Mesendoderm (in vitro differentiated cells): ENCODE data around the gene CNIH2.

ENCODE experiments used
- DNase-seq: peaks from one replicate; pipeline ENCODE4 v3.0.0; 2013
- H2AK5ac ChIP-seq: 2 replicates; pipeline ENCODE4 v1.6.1; 2013; ENCODE audit warnings: low read length, inconsistent platforms
- H2BK120ac ChIP-seq: 2 replicates; pipeline ENCODE4 v1.6.1; 2013; ENCODE audit warnings: low read depth, mild to moderate bottlenecking, low read length, moderate library complexity, mixed read lengths
- H2BK15ac ChIP-seq: replicated peaks from 2 replicates; pipeline ENCODE4 v1.6.1; 2013; ENCODE audit warnings: low read depth, mild to moderate bottlenecking, moderate library complexity
- H2BK5ac ChIP-seq: 2 replicates; pipeline ENCODE4 v1.6.1; 2013; ENCODE audit warnings: low read length, inconsistent platforms
- H3K18ac ChIP-seq: 2 replicates; pipeline ENCODE4 v1.6.1; 2013; ENCODE audit warnings: mild to moderate bottlenecking, low read length, mixed read lengths
- H3K23ac ChIP-seq: one replicate; pipeline ENCODE4 v1.6.1; 2013; ENCODE audit warnings: low read length
- H3K27ac ChIP-seq: 2 replicates; pipeline ENCODE4 v1.5.1; 2013; ENCODE audit warnings: low read depth, mild to moderate bottlenecking, inconsistent platforms, low read length, moderate library complexity
- H3K27me3 ChIP-seq: 2 replicates; pipeline ENCODE4 v1.6.1; 2013; ENCODE audit warnings: low read length, control low read depth, mild to moderate bottlenecking, inconsistent platforms; ENCODE audit not compliant: insufficient read depth, poor library complexity
- H3K36me3 ChIP-seq: 2 replicates; pipeline ENCODE4 v1.6.1; 2013; ENCODE audit warnings: low read length, inconsistent platforms; ENCODE audit not compliant: control insufficient read depth, insufficient read depth
- H3K4ac ChIP-seq: one replicate; pipeline ENCODE4 v1.6.1; 2013; ENCODE audit warnings: low read depth, mild to moderate bottlenecking, low read length, moderate library complexity
- H3K4me1 ChIP-seq: 2 replicates; pipeline ENCODE4 v1.6.1; 2013; ENCODE audit warnings: low read depth, low read length, inconsistent platforms; ENCODE audit not compliant: control insufficient read depth
- H3K4me2 ChIP-seq: 2 replicates; pipeline ENCODE4 v1.6.1; 2013; ENCODE audit warnings: low read length
- H3K4me3 ChIP-seq: 2 replicates; pipeline ENCODE4 v1.5.1; 2013; ENCODE audit warnings: mild to moderate bottlenecking, low read length
- H3K56ac ChIP-seq: one replicate; pipeline ENCODE4 v1.6.1; 2013; ENCODE audit warnings: low read length
- H3K79me1 ChIP-seq: 2 replicates; pipeline ENCODE4 v1.6.1; 2013; ENCODE audit warnings: low read length, inconsistent platforms
- H3K79me2 ChIP-seq: 2 replicates; pipeline ENCODE4 v1.6.1; 2013; ENCODE audit warnings: mild to moderate bottlenecking, low read length; ENCODE audit not compliant: control insufficient read depth, insufficient read depth
- H3K9ac ChIP-seq: 2 replicates; pipeline ENCODE4 v1.6.1; 2013; ENCODE audit warnings: low read length, inconsistent platforms
- H4K5ac ChIP-seq: one replicate; pipeline ENCODE4 v1.6.1; 2013; ENCODE audit warnings: low read length
- H4K8ac ChIP-seq: one replicate; pipeline ENCODE4 v1.6.1; 2013; ENCODE audit warnings: low read depth, mild to moderate bottlenecking, control low read depth, low read length, moderate library complexity
- WGBS: extraction: QIAGEN DNeasy Blood & Tissue Kit; methylation state at CpG from one replicate; pipeline ENCODE4 v1.1.7; 2013; ENCODE audit warnings: low lambda C conversion rate, missing lambda C conversion rate; ENCODE audit not compliant: insufficient coverage; ENCODE audit errors: extremely low coverage; 5-methylcytosine and 5-hydroxymethylcytosine counted together

CNIH2 gene

DNA sequence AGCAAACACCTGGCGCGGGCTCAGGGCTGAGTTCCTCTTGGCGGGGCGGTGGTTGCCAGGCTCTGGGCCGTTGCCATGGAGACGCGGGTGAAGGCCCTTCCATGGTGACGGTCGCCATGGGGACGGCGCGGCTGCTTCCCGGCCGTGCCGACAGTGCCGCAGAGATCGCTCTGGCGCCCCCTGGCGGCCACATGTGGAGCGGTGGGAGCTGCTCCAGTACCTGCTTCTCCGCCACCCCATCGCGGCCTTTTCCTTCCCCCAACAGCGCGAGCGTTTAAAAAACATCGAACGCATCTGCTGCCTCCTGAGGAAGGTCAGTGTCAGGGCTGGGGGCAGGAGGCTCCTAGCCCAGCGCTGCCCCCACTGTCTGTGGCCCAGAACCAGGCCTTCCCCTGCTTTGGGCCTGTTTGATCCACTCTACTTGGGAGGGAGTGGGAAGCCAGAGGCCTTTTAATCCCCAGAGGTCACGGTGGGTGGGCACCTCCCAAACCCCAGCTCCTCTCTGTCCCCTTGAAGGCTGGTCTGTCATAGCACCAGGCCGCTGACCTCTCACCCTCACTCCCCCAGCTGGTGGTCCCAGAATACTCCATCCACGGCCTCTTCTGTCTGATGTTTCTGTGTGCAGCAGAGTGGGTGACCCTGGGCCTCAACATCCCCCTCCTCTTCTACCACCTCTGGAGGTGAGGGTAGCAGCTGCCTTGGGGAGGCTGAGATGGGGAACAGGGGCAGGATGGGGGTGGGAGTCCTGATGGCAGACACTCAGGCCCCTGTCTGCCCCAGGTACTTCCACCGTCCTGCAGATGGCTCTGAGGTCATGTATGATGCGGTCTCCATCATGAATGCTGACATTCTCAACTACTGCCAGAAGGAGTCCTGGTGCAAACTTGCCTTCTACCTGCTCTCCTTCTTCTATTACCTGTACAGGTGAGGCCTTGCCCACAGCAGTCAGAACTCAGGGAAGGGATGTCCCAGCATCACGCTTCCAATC, 4.8 kb downstream of the CNIH2 start:
- Histone ChIP-seq H3K56ac (no peak overlapping the region), H2BK15ac (no peak overlapping the region), H3K4ac (no peak overlapping the region), H2AK5ac (no peak overlapping the region), H3K23ac (no peak overlapping the region), H2BK5ac (no peak overlapping the region), H4K5ac (no peak overlapping the region), H3K36me3 (no peaks in the 10 kb centered on the region), H3K27ac (no peak overlapping the region), H3K79me2 (no peaks in the 10 kb centered on the region), H3K4me3 (no peak overlapping the region), H3K27me3 (no peaks in the 10 kb centered on the region), H3K4me2 (no peak overlapping the region), H3K79me1 (peaks cover 2% of the 10 kb centered on the region), H2BK120ac (no peak overlapping the region), H3K18ac (no peak overlapping the region), H3K9ac (no peak overlapping the region), H4K8ac (no peak overlapping the region), H3K4me1 (no peaks in the 10 kb centered on the region)
- WGBS: no CpG with 5 or more reads among the region's 35 CpGs
- peak; percentile 99 for DNase-seq

DNA sequence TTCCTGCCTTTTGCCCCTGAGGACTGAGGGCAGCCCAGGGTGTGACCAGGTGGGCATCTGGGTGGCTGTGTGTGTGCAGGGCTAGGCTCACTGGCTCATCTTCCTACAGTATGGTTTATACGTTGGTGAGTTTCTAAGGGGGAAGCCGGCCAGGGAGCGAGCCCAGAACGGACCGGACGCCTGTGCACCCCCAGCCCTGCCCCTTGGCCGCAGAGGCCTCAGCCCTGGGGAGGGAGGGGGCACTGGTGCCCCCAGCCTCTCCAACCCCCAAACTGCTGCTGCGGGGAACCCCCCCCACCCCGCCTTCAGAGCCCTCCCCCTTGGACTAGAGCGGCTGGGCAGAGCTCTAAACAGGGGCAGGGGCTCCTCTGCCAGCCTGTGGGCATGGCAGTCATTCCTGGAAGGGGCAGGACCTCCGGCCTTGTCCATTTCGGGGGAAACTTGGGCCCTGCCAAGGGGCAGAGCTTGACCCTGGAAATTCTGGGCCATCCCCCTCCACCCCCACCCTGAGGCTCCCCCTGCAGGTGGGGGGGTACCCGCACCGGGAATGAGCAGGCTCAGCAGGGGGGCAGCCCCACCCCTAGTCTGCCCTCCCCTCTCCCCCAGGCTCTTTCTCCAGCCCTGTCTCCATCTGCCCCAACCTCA, 5.6 kb downstream of the CNIH2 start:
- H3K27ac ChIP-seq: no peak overlapping the region
- no peak overlapping the region for H3K18ac ChIP-seq
- DNase-seq: no peak

DNA sequence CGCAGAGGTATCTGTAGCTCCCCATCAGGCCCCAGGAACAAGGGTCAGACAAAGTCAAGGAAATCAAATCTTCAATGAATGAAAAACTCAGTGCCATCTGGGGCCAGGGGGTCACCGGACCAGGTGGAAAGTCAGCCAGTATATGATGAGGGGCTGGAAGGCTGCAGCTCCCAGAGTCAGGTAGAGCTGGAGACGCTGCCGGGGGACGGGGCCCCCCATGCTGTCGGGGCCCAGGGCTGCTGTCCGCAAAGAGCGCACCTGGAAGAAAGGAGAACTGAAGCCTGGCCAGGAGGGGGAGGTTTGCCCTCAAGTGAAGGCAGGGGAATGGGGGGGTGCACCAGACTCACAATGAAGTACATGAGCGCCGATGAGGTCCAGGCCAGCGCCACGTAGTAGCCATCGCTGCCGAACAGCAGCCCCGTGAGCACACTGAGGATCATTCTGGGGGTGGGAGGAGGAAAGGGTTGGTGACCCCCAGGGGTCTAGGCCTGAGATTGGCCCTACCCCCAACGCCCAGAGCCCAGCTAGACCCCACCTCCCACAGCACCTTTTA, 6.6 kb downstream of the CNIH2 start:
- no peak overlapping the region for H3K23ac ChIP-seq
- H2BK15ac ChIP-seq: no peak overlapping the region
- no peak for DNase-seq
- H3K27me3 ChIP-seq: no peaks in the 10 kb centered on the region
- H3K79me2 ChIP-seq: peaks cover 6% of the 10 kb centered on the region
- no peak overlapping the region for H3K9ac ChIP-seq
- no peak overlapping the region for H2BK120ac ChIP-seq
- no peak overlapping the region for H2AK5ac ChIP-seq
- no peak overlapping the region for H4K8ac ChIP-seq
- no peak overlapping the region for H3K56ac ChIP-seq
- no peaks in the 10 kb centered on the region for H3K36me3 ChIP-seq
- no peak overlapping the region for H4K5ac ChIP-seq
- no peak overlapping the region for H3K18ac ChIP-seq
- H2BK5ac ChIP-seq: no peak overlapping the region
- no peak overlapping the region for H3K4ac ChIP-seq
- WGBS: no CpG with 5 or more reads among the region's 16 CpGs
- H3K4me1 ChIP-seq: peaks cover 2% of the 10 kb centered on the region
- no peak overlapping the region for H3K4me2 ChIP-seq
- H3K27ac ChIP-seq: no peak overlapping the region
- no peak overlapping the region for H3K4me3 ChIP-seq
- H3K79me1 ChIP-seq: peaks cover 8% of the 10 kb centered on the region

More for the DNA sequence above, 5.6 kb downstream of the CNIH2 start:
- Histone ChIP-seq H3K79me1 (peaks cover 8% of the 10 kb centered on the region), H3K79me2 (peaks cover 6% of the 10 kb centered on the region), H3K9ac (no peak overlapping the region), H3K56ac (no peak overlapping the region), H3K4me2 (no peak overlapping the region), H2BK5ac (no peak overlapping the region), H4K8ac (no peak overlapping the region), H3K27me3 (no peaks in the 10 kb centered on the region), H2AK5ac (no peak overlapping the region), H4K5ac (no peak overlapping the region), H2BK120ac (no peak overlapping the region), H2BK15ac (no peak overlapping the region), H3K4ac (no peak overlapping the region), H3K36me3 (no peaks in the 10 kb centered on the region), H3K4me1 (peaks cover 2% of the 10 kb centered on the region), H3K4me3 (no peak overlapping the region), H3K23ac (no peak overlapping the region)
- WGBS: no CpG with 5 or more reads among the region's 14 CpGs

DNA sequence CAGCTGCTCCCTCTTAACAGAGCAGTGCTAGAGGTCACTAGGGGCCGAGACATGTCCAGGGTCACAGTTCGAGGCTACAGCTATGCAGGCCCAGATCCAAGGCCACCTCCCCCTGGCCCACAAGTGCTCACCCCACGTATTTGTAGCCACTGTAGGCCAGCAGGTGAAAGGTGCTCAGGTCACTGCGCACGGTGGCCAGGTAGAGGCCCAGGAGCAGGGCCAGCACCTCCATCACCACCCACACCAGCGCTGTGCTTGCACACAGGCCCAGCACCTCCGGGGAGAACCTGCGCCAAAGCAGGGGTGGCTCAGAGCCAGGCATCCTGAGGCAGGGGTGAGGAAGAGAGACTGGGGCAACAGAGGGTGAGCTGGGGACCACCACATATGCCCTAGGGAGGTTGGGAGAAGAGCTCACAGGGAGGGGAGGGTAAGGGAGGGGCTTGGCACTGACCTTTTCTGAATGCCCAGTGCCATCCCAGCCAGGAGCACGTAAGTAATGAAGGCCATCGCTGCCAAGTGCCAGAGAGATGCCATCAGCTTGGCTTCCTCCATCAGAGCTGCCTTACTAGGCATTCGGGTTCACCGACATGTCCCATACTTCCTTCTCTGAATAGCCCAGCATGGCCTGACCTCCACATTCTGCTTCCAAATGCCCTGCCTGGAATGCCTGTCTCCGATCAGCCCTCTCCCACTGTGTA, 7.4 kb downstream of the CNIH2 start:
- no peak overlapping the region for H4K8ac ChIP-seq
- no peak for DNase-seq
- no peak overlapping the region for H3K56ac ChIP-seq
- peaks cover 2% of the 10 kb centered on the region for H3K4me1 ChIP-seq
- H3K18ac ChIP-seq: no peak overlapping the region
- no peak overlapping the region for H3K23ac ChIP-seq
- H2BK120ac ChIP-seq: no peak overlapping the region
- no peak overlapping the region for H3K4ac ChIP-seq
- no peak overlapping the region for H2AK5ac ChIP-seq
- no peaks in the 10 kb centered on the region for H3K36me3 ChIP-seq
- no peak overlapping the region for H3K27ac ChIP-seq
- H3K27me3 ChIP-seq: no peaks in the 10 kb centered on the region
- H4K5ac ChIP-seq: no peak overlapping the region
- no peak overlapping the region for H2BK5ac ChIP-seq
- no peak overlapping the region for H3K9ac ChIP-seq
- H3K79me2 ChIP-seq: peaks cover 6% of the 10 kb centered on the region
- no peak overlapping the region for H2BK15ac ChIP-seq
- no peak overlapping the region for H3K4me3 ChIP-seq
- WGBS: no CpG with 5 or more reads among the region's 13 CpGs
- H3K79me1 ChIP-seq: peaks cover 8% of the 10 kb centered on the region
- H3K4me2 ChIP-seq: no peak overlapping the region

DNA sequence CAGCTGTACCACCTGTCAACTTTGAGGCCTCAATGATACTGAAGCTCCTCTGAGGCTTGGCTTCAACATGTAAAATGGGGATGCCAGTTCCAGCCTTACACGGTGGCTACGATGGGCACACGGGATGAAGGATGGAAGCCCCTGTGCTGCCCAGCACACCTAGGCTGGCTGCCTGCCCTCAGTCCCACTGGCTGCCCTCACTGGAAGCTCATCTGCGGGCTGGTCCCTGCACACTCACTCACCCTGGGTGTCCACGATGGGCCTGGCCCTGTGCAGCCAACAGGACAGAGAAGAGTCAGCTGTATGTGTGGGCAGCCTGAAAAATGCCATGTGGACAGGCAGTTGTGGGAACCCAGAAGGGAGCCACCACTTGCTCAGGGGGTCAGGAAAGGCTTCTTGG, 8.7 kb downstream of the CNIH2 start:
- peaks cover 8% of the 10 kb centered on the region for H3K79me1 ChIP-seq
- no peak overlapping the region for H2BK15ac ChIP-seq
- no CpG with 5 or more reads among the region's 5 CpGs for WGBS
- no peak overlapping the region for H3K4ac ChIP-seq
- no peak overlapping the region for H4K8ac ChIP-seq
- H2BK5ac ChIP-seq: no peak overlapping the region
- H3K4me3 ChIP-seq: no peak overlapping the region
- H3K56ac ChIP-seq: no peak overlapping the region
- H3K9ac ChIP-seq: no peak overlapping the region
- H4K5ac ChIP-seq: no peak overlapping the region
- H3K23ac ChIP-seq: no peak overlapping the region
- H3K79me2 ChIP-seq: peaks cover 6% of the 10 kb centered on the region
- H3K18ac ChIP-seq: no peak overlapping the region
- no peak overlapping the region for H3K27ac ChIP-seq
- H3K4me2 ChIP-seq: no peak overlapping the region
- DNase-seq: no peak
- H2AK5ac ChIP-seq: no peak overlapping the region
- H2BK120ac ChIP-seq: no peak overlapping the region
- H3K27me3 ChIP-seq: peaks cover 7% of the 10 kb centered on the region
- H3K36me3 ChIP-seq: no peaks in the 10 kb centered on the region
- peaks cover 2% of the 10 kb centered on the region for H3K4me1 ChIP-seq
